Measurements from ENCODE around the gene RFNG.

The RFNG gene

GRCh38 chr17:82059272-82060000 is 7.8 kb upstream of the RFNG start:
- TF ChIP-seq POLR2AphosphoS5 (IDR thresholded peaks at IDR 0.05; ENCODE audit: low read depth) (peak; percentile 39; the same call in 1 of the 2 replicates), SPI1 (IDR thresholded peaks at IDR 0.05; ENCODE audit: borderline replicate concordance, low read depth) (no peak)
- no peak for DNase-seq (ENCODE audit: low read depth in 1 of 2, low spot score in 1 of 2)
- Histone ChIP-seq H3K4me3 (replicated peaks; ENCODE audit: insufficient read depth, low read length) (no peak overlapping the region), H3K27ac (replicated peaks) (no peak overlapping the region), H3K27me3 (ENCODE audit: insufficient read depth, poor library complexity, severe bottlenecking) (no peaks in the 10 kb centered on the region)

- Histone ChIP-seq H3K27me3 (ENCODE audit: insufficient read depth, poor library complexity, severe bottlenecking) (no peaks in the 10 kb centered on the region), H3K27ac (replicated peaks) (no peak overlapping the region), H3K4me3 (replicated peaks; ENCODE audit: insufficient read depth, low read length) (no peak overlapping the region)
- no peak for TF ChIP-seq POLR2AphosphoS5 (IDR thresholded peaks at IDR 0.05; ENCODE audit: low read depth)
- TF ChIP-seq SPI1 (IDR thresholded peaks at IDR 0.05; ENCODE audit: borderline replicate concordance, low read depth) = no peak
- TF ChIP-seq, protein P1, sequence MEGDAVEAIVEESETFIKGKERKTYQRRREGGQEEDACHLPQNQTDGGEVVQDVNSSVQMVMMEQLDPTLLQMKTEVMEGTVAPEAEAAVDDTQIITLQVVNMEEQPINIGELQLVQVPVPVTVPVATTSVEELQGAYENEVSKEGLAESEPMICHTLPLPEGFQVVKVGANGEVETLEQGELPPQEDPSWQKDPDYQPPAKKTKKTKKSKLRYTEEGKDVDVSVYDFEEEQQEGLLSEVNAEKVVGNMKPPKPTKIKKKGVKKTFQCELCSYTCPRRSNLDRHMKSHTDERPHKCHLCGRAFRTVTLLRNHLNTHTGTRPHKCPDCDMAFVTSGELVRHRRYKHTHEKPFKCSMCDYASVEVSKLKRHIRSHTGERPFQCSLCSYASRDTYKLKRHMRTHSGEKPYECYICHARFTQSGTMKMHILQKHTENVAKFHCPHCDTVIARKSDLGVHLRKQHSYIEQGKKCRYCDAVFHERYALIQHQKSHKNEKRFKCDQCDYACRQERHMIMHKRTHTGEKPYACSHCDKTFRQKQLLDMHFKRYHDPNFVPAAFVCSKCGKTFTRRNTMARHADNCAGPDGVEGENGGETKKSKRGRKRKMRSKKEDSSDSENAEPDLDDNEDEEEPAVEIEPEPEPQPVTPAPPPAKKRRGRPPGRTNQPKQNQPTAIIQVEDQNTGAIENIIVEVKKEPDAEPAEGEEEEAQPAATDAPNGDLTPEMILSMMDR (IDR thresholded peaks at IDR 0.05; ENCODE audit: insufficient read depth, low read length) = no peak
- TF ChIP-seq GABPA (IDR thresholded peaks at IDR 0.05; ENCODE audit: low read depth) = no peak
- TF ChIP-seq, protein P2, sequence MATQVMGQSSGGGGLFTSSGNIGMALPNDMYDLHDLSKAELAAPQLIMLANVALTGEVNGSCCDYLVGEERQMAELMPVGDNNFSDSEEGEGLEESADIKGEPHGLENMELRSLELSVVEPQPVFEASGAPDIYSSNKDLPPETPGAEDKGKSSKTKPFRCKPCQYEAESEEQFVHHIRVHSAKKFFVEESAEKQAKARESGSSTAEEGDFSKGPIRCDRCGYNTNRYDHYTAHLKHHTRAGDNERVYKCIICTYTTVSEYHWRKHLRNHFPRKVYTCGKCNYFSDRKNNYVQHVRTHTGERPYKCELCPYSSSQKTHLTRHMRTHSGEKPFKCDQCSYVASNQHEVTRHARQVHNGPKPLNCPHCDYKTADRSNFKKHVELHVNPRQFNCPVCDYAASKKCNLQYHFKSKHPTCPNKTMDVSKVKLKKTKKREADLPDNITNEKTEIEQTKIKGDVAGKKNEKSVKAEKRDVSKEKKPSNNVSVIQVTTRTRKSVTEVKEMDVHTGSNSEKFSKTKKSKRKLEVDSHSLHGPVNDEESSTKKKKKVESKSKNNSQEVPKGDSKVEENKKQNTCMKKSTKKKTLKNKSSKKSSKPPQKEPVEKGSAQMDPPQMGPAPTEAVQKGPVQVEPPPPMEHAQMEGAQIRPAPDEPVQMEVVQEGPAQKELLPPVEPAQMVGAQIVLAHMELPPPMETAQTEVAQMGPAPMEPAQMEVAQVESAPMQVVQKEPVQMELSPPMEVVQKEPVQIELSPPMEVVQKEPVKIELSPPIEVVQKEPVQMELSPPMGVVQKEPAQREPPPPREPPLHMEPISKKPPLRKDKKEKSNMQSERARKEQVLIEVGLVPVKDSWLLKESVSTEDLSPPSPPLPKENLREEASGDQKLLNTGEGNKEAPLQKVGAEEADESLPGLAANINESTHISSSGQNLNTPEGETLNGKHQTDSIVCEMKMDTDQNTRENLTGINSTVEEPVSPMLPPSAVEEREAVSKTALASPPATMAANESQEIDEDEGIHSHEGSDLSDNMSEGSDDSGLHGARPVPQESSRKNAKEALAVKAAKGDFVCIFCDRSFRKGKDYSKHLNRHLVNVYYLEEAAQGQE (IDR thresholded peaks at IDR 0.05; ENCODE audit: insufficient replicate concordance, low read depth) = no peak
- no peak for DNase-seq (ENCODE audit: low read depth in 1 of 2, low spot score in 1 of 2)
These were observed 7.2 kb upstream of the RFNG start for GRCh38 chr17:82058855-82059249.

- no peak for DNase-seq (ENCODE audit: low read depth in 1 of 2, low spot score in 1 of 2)
- Histone ChIP-seq H3K27me3 (ENCODE audit: insufficient read depth, poor library complexity, severe bottlenecking) (no peaks in the 10 kb centered on the region), H3K27ac (replicated peaks) (no peak overlapping the region), H3K4me3 (replicated peaks; ENCODE audit: insufficient read depth, low read length) (no peak overlapping the region)
- TF ChIP-seq GABPA (IDR thresholded peaks at IDR 0.05; ENCODE audit: low read depth) (no peak), POLR2AphosphoS5 (IDR thresholded peaks at IDR 0.05; ENCODE audit: low read depth) (no peak), SPI1 (IDR thresholded peaks at IDR 0.05; ENCODE audit: borderline replicate concordance, low read depth) (no peak)
- TF ChIP-seq, protein P2 (IDR thresholded peaks at IDR 0.05; ENCODE audit: insufficient replicate concordance, low read depth) = no peak
- TF ChIP-seq, protein P1 (IDR thresholded peaks at IDR 0.05; ENCODE audit: insufficient read depth, low read length) = no peak
These were observed 6.7 kb upstream of the RFNG start for GRCh38 chr17:82058230-82058854.

GRCh38 chr17:82056729-82057621 is 5.4 kb upstream of the RFNG start:
- Histone ChIP-seq H3K27me3 (ENCODE audit: insufficient read depth, poor library complexity, severe bottlenecking) (no peaks in the 10 kb centered on the region), H3K4me3 (replicated peaks; ENCODE audit: insufficient read depth, low read length) (no peak overlapping the region), H3K27ac (replicated peaks) (no peak overlapping the region)
- TF ChIP-seq, protein P2 (IDR thresholded peaks at IDR 0.05; ENCODE audit: insufficient replicate concordance, low read depth) = no peak
- TF ChIP-seq POLR2AphosphoS5 (IDR thresholded peaks at IDR 0.05; ENCODE audit: low read depth) = peak; percentile 57
- no peak for DNase-seq (ENCODE audit: low read depth in 1 of 2, low spot score in 1 of 2)
